A673 (cell line): ENCODE measurements around the gene LYSMD1.

Experiments used
- EZH2 ChIP-seq: fragments of 200-600 bp; sonication (generic); IDR thresholded peaks from 2 replicates; pipeline ENCODE4 v1.6.1; 2017; ENCODE audit warnings: borderline replicate concordance, low read depth, mild to moderate bottlenecking, mixed read lengths, antibody characterized with exemption, low read length; ENCODE audit not compliant: poor library complexity, severe bottlenecking
- TF ChIP-seq, protein P1 (sequence below): fragments of 300-800, 200-600 bp; sonication (generic); conservative IDR thresholded peaks from 2 replicates; pipeline ENCODE4 v1.5.1; 2017; ENCODE audit warnings: low read depth, mild to moderate bottlenecking, antibody characterized with exemption, low read length, moderate library complexity, mixed read lengths

DNA sequence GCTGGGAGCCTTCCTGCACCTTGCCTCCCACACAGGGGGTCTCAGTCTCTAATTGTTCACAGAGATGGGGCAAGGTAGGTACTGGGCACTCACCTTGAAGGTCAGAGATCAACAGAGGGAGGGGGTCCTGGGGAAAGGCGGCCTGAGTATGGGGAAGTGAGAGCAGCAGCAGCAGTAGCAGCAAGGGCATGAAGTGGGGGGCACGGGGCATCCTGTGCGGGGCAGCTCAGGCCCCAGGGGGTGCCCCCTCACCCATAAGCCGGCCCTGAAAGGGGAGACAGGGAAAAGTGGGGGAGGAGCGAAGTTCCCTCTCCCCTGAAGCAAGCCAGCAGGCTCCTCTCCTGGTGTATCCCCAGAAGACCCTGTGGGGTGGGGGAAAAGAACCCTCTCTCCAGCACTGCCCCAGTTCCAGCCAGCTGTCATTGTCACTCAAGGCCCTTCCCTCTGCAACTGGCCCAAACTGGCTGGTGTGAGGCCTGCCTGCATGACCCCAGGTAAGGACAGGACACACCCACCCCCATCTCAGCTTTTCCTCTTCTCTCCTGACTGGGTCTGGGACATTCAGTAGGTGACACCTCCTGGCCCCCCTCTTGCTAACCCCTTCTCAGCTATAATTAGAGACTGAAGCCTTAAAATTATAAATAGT lies 23.2 kb downstream of the LYSMD1 start:
- TF ChIP-seq, protein P1, sequence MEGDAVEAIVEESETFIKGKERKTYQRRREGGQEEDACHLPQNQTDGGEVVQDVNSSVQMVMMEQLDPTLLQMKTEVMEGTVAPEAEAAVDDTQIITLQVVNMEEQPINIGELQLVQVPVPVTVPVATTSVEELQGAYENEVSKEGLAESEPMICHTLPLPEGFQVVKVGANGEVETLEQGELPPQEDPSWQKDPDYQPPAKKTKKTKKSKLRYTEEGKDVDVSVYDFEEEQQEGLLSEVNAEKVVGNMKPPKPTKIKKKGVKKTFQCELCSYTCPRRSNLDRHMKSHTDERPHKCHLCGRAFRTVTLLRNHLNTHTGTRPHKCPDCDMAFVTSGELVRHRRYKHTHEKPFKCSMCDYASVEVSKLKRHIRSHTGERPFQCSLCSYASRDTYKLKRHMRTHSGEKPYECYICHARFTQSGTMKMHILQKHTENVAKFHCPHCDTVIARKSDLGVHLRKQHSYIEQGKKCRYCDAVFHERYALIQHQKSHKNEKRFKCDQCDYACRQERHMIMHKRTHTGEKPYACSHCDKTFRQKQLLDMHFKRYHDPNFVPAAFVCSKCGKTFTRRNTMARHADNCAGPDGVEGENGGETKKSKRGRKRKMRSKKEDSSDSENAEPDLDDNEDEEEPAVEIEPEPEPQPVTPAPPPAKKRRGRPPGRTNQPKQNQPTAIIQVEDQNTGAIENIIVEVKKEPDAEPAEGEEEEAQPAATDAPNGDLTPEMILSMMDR, result no peak
- no peak for TF ChIP-seq EZH2
